Pancreas (tissue), 10 donors: Measurements from ENCODE around the gene GCSAM. TPM values are rescaled to one million over a fixed set of nuclear protein-coding genes. Genes with fewer than 3 reads are reported as not detected.
A peak's percentile ranks its signal among the peaks of the same experiment; 100 is the strongest.

Source experiments
- ATAC-seq, 4 donors: fragments of 200-7000 bp; cut with Tn5 transposase; one replicate each; pipeline versions ENCODE4 v1.8.0 to v1.9.1; 2020; ENCODE audit warnings: mild to moderate bottlenecking in 4 of 4, moderate library complexity in 4 of 4
- DNase-seq, 6 donors: peaks; one replicate each; pipeline ENCODE4 v3.0.0-alpha.2; 2020
- FAIRE-seq: peaks from 2 replicates; lab custom pipeline; 2012; peaks lifted over from hg19 to GRCh38; lab: Jason Lieb, UNC
- H3K27ac ChIP-seq, 4 donors: fragments of 200-600 bp; sonication (generic); 1 replicate in 3 of 4; 2 replicates in 1 of 4; pipeline versions ENCODE4 v1.5.0 to v1.8.0; 2020
- H3K27me3 ChIP-seq, 4 donors: fragments of 200-600 bp; one replicate each; pipeline ENCODE4 v1.8.0; 2021
- H3K36me3 ChIP-seq, 3 donors: fragments of 200-600 bp; sonication (generic) in 1 of 3; one replicate each; pipeline versions ENCODE4 v1.5.0 to v1.8.0; 2020 to 2021
- H3K4me1 ChIP-seq, 3 donors: fragments of 200-600 bp; one replicate each; pipeline ENCODE4 v1.8.0; 2021
- H3K4me3 ChIP-seq, 4 donors: fragments of 200-600 bp; sonication (generic) in 2 of 4; one replicate each; pipeline versions ENCODE4 v1.5.0 to v1.8.0; 2020 to 2021
- H3K9me3 ChIP-seq, 4 donors: fragments of 200-600 bp; one replicate each; pipeline ENCODE4 v1.8.0; 2021
- CTCF ChIP-seq, 4 donors: fragments of 200-600 bp; sonication (generic) in 3 of 4; IDR thresholded peaks; one replicate each; pipeline versions ENCODE4 v1.5.0 to v1.8.0; 2021; ENCODE audit warnings: antibody characterized with exemption in 4 of 4
- WGBS, 2 donors: extraction: QIAGEN DNeasy Blood & Tissue Kit; methylation state at CpG; one replicate each; pipeline ENCODE4 v1.1.7; 2013; 5-methylcytosine and 5-hydroxymethylcytosine counted together
- intact Hi-C, 3 donors: fragments of 100-400 bp; cut with DNase I; formaldehyde crosslinking; loops; one replicate each; pipeline versions ENCODE4 v1.11.1 to v1.14.2; 2022
- polyA plus RNA-seq, 2 donors: library from polyadenylated mRNA; stranded (reverse); fragments of 200-250 nt; gene quantifications; one replicate each; pipeline ENCODE4 v1.2.3, GENCODE V29; 2013
- total RNA-seq, 6 donors: library from RNA; stranded (reverse); fragmentation: NEBNext Ultra II Directional in 4 of 6; extraction: Animal tissue kit (Norgen Biotek cat#: 25700) in 4 of 6; gene quantifications; one replicate each; pipeline versions ENCODE4 v1.2.1 to v1.2.4, GENCODE V29; 2021 to 2023
- donor health status: healthy with polysubstance abuse.
- donor health status: DM: no; HTN: no; CAD: no; lungs with moderate emphysema.
- donor health status: DM: no; HTN: no; CAD: no.
- donor health status: control.
- donor health status: control.
- donor health status: Bipolar disorder and iron deficiency.
- donor health status: DM: yes; HTN: yes; CAD: no.
- donor health status: DM: no; HTN: no; CAD: no.
- donor health status: DM: no; HTN: no; CAD: no.
- donor health status: DM: yes; HTN: yes; CAD: no.

GCSAM gene
- total and polyA plus RNA-seq, 8 donors = 0.07 to 0.28 (median 0.25) TPM; not detected in 5

- no peaks in the 10 kb centered on the region for H3K27me3 ChIP-seq
- no peak for ATAC-seq
- H3K9me3 ChIP-seq = no peaks in the 10 kb centered on the region
- no peak for TF ChIP-seq CTCF (IDR thresholded peaks at IDR 0.05)
- intact Hi-C loops = no loop called here
- peak overlapping the region; percentile 0 to 89 (median 86) for H3K27ac ChIP-seq
- H3K4me3 ChIP-seq = peak overlapping the region in 3 of 4 donors; percentile 0 to 71 (median 51)
- H3K4me1 ChIP-seq = peaks cover 0 to 29% (median 4%) of the 10 kb centered on the region in 3 donors
- FAIRE-seq = no peak
- no peaks in the 10 kb centered on the region for H3K36me3 ChIP-seq
- no peak for DNase-seq
- 58% methylated on average over 4 of the region's 4 CpGs for WGBS, 2 donors
Measured at GRCh38 chr3:112088944-112089343, 44.1 kb downstream of the GCSAM start.

DNA sequence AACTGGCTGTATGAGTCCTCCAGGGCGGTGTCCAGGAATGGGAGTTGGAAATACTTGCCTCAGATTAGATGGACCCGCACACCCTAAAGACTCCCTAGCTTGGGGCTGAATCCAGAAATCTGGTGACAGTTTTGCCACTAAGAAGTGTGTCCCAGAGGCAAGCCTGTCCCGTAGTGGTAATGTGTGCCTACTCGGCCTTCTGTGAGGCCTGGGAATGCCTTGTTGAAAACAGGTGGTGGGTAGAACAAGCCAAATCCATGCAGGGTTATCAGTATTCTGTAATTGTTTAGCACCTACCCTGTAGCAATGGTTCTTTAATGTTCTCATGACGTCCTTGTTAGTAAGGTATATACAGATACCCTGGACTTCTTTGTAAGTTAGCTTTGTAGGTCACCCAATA, 45.3 kb downstream of the GCSAM start:
- ATAC-seq = peak; percentile 48 to 71 (median 58)
- no peaks in the 10 kb centered on the region for H3K27me3 ChIP-seq
- intact Hi-C loops = no loop called here
- peak overlapping the region; percentile 81 to 89 (median 86) for H3K27ac ChIP-seq
- H3K9me3 ChIP-seq = no peaks in the 10 kb centered on the region
- DNase-seq = peak; percentile 46 to 84 (median 74)
- FAIRE-seq = no peak
- peaks cover 0 to 18% (median 4%) of the 10 kb centered on the region in 3 donors for H3K4me1 ChIP-seq
- no peaks in the 10 kb centered on the region for H3K36me3 ChIP-seq
- WGBS, 2 donors = 41 to 42% methylated on average over 5 of the region's 5 CpGs
- no peak for TF ChIP-seq CTCF (IDR thresholded peaks at IDR 0.05)
- peak overlapping the region in 3 of 4 donors; percentile 51 to 71 (median 58) for H3K4me3 ChIP-seq

GRCh38 chr3:112086875-112087524, 46.0 kb downstream of the GCSAM start:
- 35% methylated on average over 13 to 14 of the region's 14 CpGs for WGBS, 2 donors
- ATAC-seq (peak in 1 of 4 donors; percentile 1), DNase-seq (peak in 1 of 6 donors; percentile 21), FAIRE-seq (no peak)
- peaks cover 0 to 11% (median 4%) of the 10 kb centered on the region in 3 donors for H3K4me1 ChIP-seq
- peak overlapping the region; percentile 49 to 71 (median 54) for H3K4me3 ChIP-seq
- no peak for TF ChIP-seq CTCF (IDR thresholded peaks at IDR 0.05)
- no peaks in the 10 kb centered on the region for H3K27me3 ChIP-seq
- no peaks in the 10 kb centered on the region for H3K9me3 ChIP-seq
- peak overlapping the region; percentile 81 to 89 (median 86) for H3K27ac ChIP-seq
- intact Hi-C loops = no loop called here
- H3K36me3 ChIP-seq = no peaks in the 10 kb centered on the region

DNA sequence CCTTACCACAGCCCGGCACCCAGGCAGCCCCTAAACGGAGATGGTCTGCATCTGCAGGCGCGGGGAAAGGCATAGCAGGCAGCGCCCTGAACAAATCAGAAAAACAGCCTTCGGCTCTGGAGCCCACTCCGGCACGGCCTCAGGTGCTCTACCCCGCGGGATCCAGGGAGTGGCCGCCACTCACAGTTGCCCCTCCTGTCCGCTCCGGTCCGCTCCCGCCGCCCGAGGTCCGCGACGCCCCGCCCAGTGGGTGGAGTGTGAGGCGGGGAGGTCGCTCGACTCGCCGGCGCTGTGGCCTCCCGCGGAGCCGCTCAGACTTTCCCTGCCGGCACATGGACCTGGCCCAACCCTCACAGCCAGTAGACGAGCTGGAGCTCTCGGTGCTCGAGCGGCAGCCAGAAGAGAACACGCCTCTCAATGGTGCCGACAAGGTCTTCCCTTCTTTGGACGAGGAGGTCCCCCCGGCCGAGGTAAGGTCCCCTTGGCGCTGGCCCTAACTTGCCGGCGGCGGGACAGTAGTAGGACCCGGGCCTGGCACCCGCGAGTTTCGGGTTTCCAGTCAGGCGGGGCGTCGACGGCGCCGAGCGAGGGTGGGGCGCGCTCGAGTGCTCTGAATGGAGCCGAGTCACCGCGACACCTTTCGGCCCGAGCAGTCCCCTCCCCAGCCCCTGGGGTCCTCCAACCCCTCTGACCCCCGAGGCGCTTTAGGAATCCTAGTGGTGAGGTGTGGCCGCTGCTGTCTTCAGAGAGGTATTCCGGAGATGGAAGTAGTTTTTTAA, 46.8 kb downstream of the GCSAM start, which contains the start of gene C3orf52:
C3orf52 (plus strand) TSS at position 314 of the 779 bp plus-strand sequence; CDS start at position 333, 19 bp downstream.
- no peak for FAIRE-seq
- H3K9me3 ChIP-seq = no peaks in the 10 kb centered on the region
- intact Hi-C loops = no loop called here
- ATAC-seq = peak; percentile 84 to 95 (median 88)
- no peaks in the 10 kb centered on the region for H3K27me3 ChIP-seq
- 1% methylated on average over 66 to 67 of the region's 67 CpGs for WGBS, 2 donors
- no peaks in the 10 kb centered on the region for H3K36me3 ChIP-seq
- peak; percentile 90 to 96 (median 93) for DNase-seq
- H3K27ac ChIP-seq = peak within 1 kb of the TSS; percentile 81 to 89 (median 86)
- H3K4me3 ChIP-seq = peak within 1 kb of the TSS; percentile 49 to 71 (median 54)
- peaks cover 0 to 6% (median 4%) of the 10 kb centered on the region in 3 donors for H3K4me1 ChIP-seq
- TF ChIP-seq CTCF (IDR thresholded peaks at IDR 0.05) = no peak
